COLO668 (cell line): ENCODE measurements around the gene PRPF18.

Experiments
- DNase-seq: peaks from one replicate; lab custom pipeline; 2025; ENCODE audit not compliant: unreplicated experiment; lab: John Stamatoyannopoulos, UW

PRPF18 gene

DNA sequence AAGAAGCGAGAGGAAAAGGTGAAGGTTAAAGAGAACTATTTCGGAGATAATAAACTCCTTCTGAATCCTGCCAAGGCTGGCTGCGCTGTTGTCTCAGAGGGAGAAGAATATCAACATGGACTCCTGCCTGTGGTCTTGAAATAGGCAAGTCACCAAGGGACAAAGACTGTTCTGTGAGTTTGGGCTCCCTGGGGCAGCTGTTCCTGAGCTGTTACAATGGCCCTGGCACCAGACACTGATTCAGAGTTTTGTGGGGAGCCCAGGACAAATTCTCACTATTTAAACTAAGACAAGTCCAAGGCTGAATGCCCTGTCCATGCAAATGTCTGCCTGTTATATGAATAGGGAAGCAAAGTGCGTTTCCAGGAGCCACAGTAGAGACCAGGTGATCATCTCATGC, 81.4 kb downstream of the PRPF18 start:
- DNase-seq: no peak

DNA sequence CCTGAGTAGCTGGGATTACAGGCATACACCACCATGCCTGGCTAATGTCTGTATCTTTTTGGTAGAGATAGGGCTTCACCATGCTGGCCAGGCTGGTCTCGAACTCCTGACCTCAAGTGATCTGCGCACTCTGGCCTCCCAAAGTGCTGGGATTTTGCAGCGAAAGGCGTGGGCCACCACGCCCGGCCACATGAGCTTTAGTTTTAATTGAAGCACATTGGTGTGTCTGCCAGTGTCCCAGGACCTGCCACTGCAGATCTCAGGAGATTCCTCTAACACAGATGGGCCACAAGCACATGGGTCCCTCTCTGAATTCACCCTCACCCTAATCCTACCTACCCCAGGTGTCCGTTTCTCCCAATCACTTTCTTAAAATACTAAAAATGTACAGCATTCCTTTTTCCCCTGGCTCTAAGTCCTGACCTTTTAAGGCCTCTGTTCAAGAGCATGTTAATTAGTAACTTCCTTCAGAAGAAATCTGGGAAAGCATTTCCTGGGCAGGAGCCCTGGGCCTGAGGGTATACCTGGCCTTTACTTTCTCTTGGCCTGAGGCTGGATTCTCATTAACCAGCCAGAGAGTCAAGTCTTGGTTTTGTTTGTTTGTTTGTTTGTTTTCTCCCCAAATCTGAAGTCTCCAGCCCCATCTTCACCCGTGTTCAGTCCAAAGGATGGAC, 82.6 kb downstream of the PRPF18 start:
- no peak for DNase-seq

DNA sequence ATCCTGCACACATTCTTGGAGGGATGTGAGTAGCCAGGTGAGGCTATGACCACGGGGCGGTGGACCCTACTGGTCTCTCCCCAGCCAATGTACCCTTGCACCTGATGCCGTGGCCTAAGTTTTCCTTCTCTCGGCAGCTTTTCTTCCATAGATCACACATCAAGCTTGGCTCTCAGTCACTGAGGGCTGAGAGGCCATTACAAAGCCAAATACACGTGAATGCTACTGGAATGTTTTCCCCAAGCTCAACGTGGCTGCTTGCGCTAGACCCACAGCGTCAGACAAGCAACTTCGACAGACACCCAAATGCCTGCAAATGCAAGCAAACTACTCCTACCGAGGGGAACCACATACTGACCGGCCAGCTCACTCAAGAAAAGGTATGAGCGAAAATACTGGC, 83.1 kb downstream of the PRPF18 start:
- no peak for DNase-seq

DNA sequence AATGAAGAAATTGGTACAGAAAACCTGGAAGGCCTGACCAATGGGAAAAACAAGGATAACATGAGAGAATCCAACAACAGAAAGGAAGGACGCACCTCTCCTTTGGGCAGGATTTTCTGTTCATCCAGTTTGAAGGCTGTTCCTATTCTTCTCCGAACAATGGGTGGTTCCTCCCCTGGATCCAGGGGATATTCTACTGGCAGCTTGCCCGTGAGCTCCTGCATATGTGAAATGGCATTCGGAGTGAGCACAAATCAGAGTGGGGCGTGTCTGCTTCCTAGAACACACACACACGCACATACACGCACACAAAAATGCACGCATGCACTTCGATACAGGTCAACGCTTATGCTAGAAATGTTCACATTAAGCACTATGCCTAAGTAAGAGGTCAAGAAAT, 83.5 kb downstream of the PRPF18 start:
- DNase-seq: no peak

DNA sequence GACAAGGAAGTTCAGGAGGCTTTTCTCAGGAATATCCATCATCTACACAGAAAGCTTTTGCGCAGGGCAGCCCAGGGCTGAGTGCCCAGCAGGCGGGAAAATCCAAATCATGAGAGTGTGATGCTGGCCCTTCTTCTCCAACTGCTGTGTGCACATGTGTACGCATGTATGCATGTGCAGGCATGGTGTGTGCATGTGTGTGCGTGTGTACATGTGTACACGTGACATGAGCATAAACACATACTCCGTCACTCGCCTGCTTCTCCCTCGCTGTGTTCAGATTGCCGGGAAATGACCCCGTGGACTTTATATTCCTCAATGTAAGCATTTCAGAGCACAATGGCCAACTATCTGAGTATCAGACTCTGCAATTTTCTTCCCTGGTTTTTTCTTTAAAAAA, 85.1 kb downstream of the PRPF18 start:
- no peak for DNase-seq

DNA sequence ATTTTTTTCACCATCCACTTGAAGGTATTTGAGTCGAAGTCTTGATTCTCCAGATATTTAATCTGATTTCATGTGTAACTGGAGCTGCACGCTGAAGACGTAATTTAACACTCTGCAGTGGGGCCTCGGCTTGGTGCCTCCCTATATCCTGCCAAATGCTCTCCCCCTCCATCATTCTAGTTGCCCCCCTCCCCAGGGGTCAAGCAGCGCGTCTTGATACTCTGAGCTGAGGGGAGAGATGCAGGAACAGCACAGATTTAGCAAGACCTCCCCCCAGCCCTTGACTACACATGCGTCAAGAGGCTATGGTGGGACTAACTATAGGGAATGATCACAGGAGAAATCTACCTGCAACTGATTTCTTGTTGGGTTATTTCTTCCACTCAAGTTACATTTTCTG, 85.8 kb downstream of the PRPF18 start:
- no peak for DNase-seq

DNA sequence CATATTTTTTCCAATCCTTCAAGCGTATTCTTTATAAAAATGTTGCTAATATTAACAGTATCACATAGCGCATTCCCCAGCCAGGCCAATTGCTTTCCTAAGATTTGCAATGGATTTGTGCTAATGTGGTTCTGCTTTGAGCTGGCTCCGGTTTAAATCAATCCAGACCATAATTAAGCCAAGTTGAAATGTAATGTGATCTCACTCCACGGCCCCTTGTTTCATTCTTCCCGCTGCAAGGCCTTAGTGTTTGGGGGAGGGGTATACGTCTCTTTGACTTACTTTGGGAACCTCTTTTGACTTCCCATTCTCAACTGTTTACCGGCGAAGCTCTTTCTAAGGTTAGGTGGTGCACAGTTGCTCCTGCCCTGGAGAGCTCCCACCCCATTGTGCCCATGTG, 86.4 kb downstream of the PRPF18 start:
- no peak for DNase-seq

DNA sequence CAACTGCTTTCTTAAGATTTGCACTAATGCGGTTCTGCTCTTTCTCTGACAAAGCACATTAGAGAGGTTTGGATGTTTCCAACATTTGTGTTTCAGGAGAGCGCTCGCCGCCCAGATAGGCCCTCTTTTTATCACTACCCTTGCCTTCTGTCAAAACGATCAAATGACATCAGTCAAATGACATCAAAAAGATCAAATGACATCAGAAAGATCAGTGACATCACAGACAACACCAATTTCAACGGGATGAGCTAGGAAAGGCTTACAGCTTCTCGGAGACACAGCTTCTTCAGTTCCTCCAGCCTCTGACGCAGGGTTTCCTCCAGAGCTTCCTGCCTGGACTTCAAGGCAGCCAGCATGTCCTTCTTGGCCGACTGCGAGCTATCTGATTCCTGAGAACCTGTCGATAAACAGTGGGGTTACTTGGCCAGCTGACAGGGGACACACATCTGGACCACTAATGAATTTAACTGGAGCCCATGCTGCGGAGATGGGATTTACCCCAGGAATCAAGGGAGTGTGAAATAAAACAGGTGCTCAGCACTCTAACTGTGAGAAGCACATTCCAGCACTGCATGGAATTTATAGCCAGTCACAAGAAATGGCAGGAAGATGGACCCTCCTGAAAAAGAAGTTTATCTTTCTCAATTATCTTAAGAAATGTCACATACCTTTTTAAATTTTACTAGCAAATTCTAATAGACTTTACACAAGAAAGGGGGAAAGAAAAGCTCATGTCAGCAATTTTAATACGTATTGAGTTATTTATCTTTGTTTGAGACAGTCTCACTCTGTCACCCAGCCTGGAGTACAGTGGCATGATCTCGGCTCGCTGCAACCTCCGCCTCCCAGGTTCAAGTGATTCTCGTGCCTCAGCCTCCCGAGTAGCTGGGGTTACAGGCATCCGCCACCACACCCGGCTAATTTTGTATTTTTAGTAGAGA, 88.2 kb downstream of the PRPF18 start:
- no peak for DNase-seq

DNA sequence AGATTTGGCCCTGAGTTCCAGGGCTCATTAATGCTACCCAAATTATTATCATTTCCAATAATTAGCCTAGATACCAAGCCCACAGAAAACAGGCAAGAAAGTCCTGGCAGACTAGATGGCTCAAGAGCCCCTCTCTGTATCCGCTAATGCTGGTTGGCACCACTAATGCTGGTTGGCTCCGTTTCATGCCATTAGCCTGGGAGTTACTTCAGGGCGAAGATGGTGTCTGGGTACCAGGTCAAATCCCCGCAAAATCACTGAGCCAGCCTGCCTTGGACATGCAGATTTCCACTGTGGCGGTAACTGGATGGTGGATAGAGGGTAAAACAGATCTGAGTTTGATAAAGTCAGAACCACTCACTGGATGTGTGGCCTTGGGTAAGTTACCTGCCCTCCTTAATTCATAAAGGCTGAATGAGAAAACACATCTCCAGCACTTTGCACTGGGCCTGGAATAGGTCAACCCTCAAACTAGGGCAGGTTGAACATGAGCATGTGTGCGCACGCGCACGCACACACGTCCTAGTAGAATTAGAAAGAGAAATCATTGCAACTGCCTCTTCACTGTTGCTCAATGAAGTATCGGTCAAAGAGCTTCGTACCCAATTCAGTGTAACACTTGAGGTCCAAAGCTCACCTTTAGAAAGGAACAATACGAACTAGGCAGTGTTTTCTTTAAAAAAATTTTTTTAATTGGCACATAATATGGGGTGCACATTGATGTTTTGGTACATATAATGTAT, 91.5 kb downstream of the PRPF18 start:
- DNase-seq: no peak
